Neural cell (in vitro differentiated cells): ENCODE data around the gene KLHDC8B. TPM values are rescaled to one million over a fixed set of nuclear protein-coding genes. Genes with fewer than 3 reads are reported as not detected.

ENCODE experiments used
- H2AFZ ChIP-seq: fragments of 200-600, 300-800 bp; sonication (generic), shearing (Covaris generic); 2 replicates; pipeline ENCODE4 v1.6.0; 2014; ENCODE audit warnings: low read depth, mild to moderate bottlenecking, antibody characterized with exemption, low read length, moderate library complexity
- H3F3A ChIP-seq: fragments of 200-600 bp; shearing (Covaris generic); 2 replicates; pipeline ENCODE4 v1.6.1; 2016; ENCODE audit warnings: mild to moderate bottlenecking, moderate library complexity, mixed read lengths, antibody characterized with exemption, low read length; ENCODE audit not compliant: insufficient read depth, poor library complexity, severe bottlenecking
- H3K27ac ChIP-seq: fragments of 200-600, 300-800 bp; sonication (generic), shearing (Covaris generic); 2 replicates; pipeline ENCODE4 v1.5.1; 2014; ENCODE audit warnings: mild to moderate bottlenecking, low read length, moderate library complexity
- H3K27me3 ChIP-seq: fragments of 300-800, 200-600 bp; sonication (generic), shearing (Covaris generic); 2 replicates; pipeline ENCODE4 v1.6.0; 2014; ENCODE audit warnings: mild to moderate bottlenecking, low read depth, low read length, moderate library complexity; ENCODE audit not compliant: insufficient read depth
- H3K36me3 ChIP-seq: fragments of 300-800, 200-600 bp; sonication (generic), shearing (Covaris generic); 2 replicates; pipeline ENCODE4 v1.5.1; 2014; ENCODE audit warnings: mild to moderate bottlenecking, antibody characterized with exemption, low read length, moderate library complexity; ENCODE audit not compliant: insufficient read depth
- H3K4me2 ChIP-seq: fragments of 300-800, 200-600 bp; sonication (generic), shearing (Covaris generic); 2 replicates; pipeline ENCODE4 v1.6.0; 2014; ENCODE audit warnings: mild to moderate bottlenecking, low read length
- H3K4me3 ChIP-seq: fragments of 300-800, 200-600 bp; sonication (generic), shearing (Covaris generic); 2 replicates; pipeline ENCODE4 v1.5.1; 2014; ENCODE audit warnings: mild to moderate bottlenecking, low read length, moderate library complexity
- H3K79me2 ChIP-seq: fragments of 200-600 bp; shearing (Covaris generic); replicated peaks from 2 replicates; pipeline ENCODE4 v1.6.0; 2014; ENCODE audit warnings: mild to moderate bottlenecking, low read length, moderate library complexity; ENCODE audit not compliant: insufficient read depth
- H3K9ac ChIP-seq: fragments of 300-800, 200-600 bp; sonication (generic), shearing (Covaris generic); 2 replicates; pipeline ENCODE4 v1.6.1; 2016; ENCODE audit warnings: mild to moderate bottlenecking, low read length, mixed read lengths
- H3K9me2 ChIP-seq: fragments of 200-600 bp; shearing (Covaris generic); 2 replicates; pipeline ENCODE4 v1.6.1; 2016; ENCODE audit warnings: mild to moderate bottlenecking, low read length, mixed read lengths; ENCODE audit not compliant: insufficient read depth
- H3K9me3 ChIP-seq: fragments of 200-600, 300-800 bp; sonication (generic), shearing (Covaris generic); 2 replicates; pipeline ENCODE4 v1.6.1; 2016; ENCODE audit warnings: mild to moderate bottlenecking, mixed run types, low read length, moderate library complexity, mixed read lengths
- H4K20me1 ChIP-seq: fragments of 200-600 bp; shearing (Covaris generic); 2 replicates; pipeline ENCODE4 v1.6.1; 2016; ENCODE audit warnings: mild to moderate bottlenecking, mixed run types; ENCODE audit not compliant: insufficient read depth
- EP300 ChIP-seq: fragments of 450-650 bp; conservative IDR thresholded peaks from 2 replicates; pipeline ENCODE4 v1.6.1; 2014; ENCODE audit warnings: antibody characterized with exemption, mild to moderate bottlenecking, moderate library complexity; ENCODE audit not compliant: poor library complexity, severe bottlenecking
- EZH2 ChIP-seq: fragments of 200-600, 300-800 bp; shearing (Covaris generic), sonication (generic); IDR thresholded peaks from 2 replicates; pipeline ENCODE4 v1.6.1; 2014; ENCODE audit warnings: antibody characterized with exemption, low read length, borderline replicate concordance, mild to moderate bottlenecking; ENCODE audit not compliant: insufficient read depth, poor library complexity, severe bottlenecking
- MXI1 ChIP-seq: fragments of 450-650 bp; conservative IDR thresholded peaks from 2 replicates; pipeline ENCODE4 v1.6.1; 2014; ENCODE audit warnings: antibody characterized with exemption, mild to moderate bottlenecking; ENCODE audit not compliant: poor library complexity, severe bottlenecking
- POLR2AphosphoS5 ChIP-seq: IDR thresholded peaks from 2 replicates; pipeline ENCODE4 v1.6.1; 2012
- RAD21 ChIP-seq: fragments of 450-650 bp; conservative IDR thresholded peaks from 2 replicates; pipeline ENCODE4 v1.6.1; 2014; ENCODE audit warnings: antibody characterized with exemption, mild to moderate bottlenecking, moderate library complexity
- SMC3 ChIP-seq: fragments of 450-650 bp; conservative IDR thresholded peaks from 2 replicates; pipeline ENCODE4 v1.6.1; 2014; ENCODE audit warnings: antibody characterized with exemption, mild to moderate bottlenecking, moderate library complexity; ENCODE audit not compliant: poor library complexity
- TAF1 ChIP-seq: IDR thresholded peaks from 2 replicates; pipeline ENCODE4 v1.6.1; 2012; ENCODE audit warnings: low read depth
- polyA plus RNA-seq: library from polyadenylated mRNA; depleted of rRNA; stranded (reverse); fragments of >200 nt; gene quantifications from 2 replicates; pipeline ENCODE4 v1.2.3, GENCODE V29; 2014
- TF ChIP-seq, protein P1 (sequence below): IDR thresholded peaks from 2 replicates; pipeline ENCODE4 v1.6.1; 2012; ENCODE audit warnings: borderline replicate concordance
- TF ChIP-seq, protein P2 (sequence below): fragments of 450-650 bp; IDR thresholded peaks from 2 replicates; pipeline ENCODE4 v1.5.1; 2014; ENCODE audit warnings: antibody characterized with exemption, mild to moderate bottlenecking, moderate library complexity; ENCODE audit not compliant: poor library complexity, severe bottlenecking

KLHDC8B gene
- polyA plus RNA-seq, 1 donor from 2014 or later = 65.1 TPM

DNA sequence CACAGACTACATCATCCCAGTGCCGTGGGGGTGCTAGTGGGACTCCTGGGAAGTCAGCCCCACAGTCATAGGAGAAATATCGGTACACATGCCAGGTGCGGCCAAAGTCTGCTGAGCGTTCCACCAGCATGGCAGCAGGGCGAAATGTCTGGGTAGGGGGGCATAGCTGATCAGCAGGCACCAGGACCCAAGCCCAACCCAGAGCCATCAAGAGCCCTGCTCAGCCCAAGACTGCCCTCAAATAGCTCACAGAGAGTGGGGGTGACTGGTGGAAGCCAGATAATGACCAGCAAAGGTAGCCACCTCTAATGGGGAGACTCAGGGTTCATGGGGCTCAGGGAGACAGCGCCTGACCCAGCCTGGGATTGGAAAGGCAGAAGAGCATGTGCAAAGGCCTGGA is 39.8 kb upstream of the KLHDC8B start:
- H3K9ac ChIP-seq = no peak overlapping the region

DNA sequence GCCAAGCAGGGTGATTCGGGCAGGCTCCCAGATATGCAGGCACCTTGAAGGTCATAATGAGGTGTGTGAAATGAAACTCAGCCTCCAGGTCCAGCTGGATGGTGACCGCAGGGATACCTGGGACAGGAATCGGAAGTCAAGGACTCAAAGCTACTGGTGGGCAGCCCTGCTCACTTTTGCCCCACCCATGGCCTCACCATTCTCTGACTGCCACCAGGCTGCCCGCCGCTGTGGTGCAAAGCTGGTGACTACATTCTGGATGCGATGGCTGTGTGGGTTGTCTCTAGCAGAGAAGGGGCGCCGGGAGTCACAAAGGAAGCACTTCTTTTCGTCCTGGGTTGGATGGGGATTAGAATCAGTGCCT is 39.3 kb upstream of the KLHDC8B start:
- Histone ChIP-seq H2AFZ (no peak overlapping the region), H3K79me2 (no peaks in the 10 kb centered on the region), H3K27ac (no peak overlapping the region)

More for the DNA sequence above, 39.8 kb upstream of the KLHDC8B start:
- no peaks in the 10 kb centered on the region for H3K27me3 ChIP-seq
- no peak overlapping the region for H3K4me2 ChIP-seq
- no peaks in the 10 kb centered on the region for H3F3A ChIP-seq
- H2AFZ ChIP-seq = no peak overlapping the region
- no peak overlapping the region for H3K4me3 ChIP-seq
- H3K36me3 ChIP-seq = no peaks in the 10 kb centered on the region
- no peaks in the 10 kb centered on the region for H3K9me3 ChIP-seq
- H3K79me2 ChIP-seq = no peaks in the 10 kb centered on the region
- TF ChIP-seq MXI1 = no peak
- no peak for TF ChIP-seq RAD21
- no peak for TF ChIP-seq POLR2AphosphoS5
- no peak for TF ChIP-seq EZH2
- TF ChIP-seq, protein P1, sequence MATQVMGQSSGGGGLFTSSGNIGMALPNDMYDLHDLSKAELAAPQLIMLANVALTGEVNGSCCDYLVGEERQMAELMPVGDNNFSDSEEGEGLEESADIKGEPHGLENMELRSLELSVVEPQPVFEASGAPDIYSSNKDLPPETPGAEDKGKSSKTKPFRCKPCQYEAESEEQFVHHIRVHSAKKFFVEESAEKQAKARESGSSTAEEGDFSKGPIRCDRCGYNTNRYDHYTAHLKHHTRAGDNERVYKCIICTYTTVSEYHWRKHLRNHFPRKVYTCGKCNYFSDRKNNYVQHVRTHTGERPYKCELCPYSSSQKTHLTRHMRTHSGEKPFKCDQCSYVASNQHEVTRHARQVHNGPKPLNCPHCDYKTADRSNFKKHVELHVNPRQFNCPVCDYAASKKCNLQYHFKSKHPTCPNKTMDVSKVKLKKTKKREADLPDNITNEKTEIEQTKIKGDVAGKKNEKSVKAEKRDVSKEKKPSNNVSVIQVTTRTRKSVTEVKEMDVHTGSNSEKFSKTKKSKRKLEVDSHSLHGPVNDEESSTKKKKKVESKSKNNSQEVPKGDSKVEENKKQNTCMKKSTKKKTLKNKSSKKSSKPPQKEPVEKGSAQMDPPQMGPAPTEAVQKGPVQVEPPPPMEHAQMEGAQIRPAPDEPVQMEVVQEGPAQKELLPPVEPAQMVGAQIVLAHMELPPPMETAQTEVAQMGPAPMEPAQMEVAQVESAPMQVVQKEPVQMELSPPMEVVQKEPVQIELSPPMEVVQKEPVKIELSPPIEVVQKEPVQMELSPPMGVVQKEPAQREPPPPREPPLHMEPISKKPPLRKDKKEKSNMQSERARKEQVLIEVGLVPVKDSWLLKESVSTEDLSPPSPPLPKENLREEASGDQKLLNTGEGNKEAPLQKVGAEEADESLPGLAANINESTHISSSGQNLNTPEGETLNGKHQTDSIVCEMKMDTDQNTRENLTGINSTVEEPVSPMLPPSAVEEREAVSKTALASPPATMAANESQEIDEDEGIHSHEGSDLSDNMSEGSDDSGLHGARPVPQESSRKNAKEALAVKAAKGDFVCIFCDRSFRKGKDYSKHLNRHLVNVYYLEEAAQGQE = no peak
- no peak for TF ChIP-seq SMC3
- no peaks in the 10 kb centered on the region for H3K9me2 ChIP-seq
- H4K20me1 ChIP-seq = no peaks in the 10 kb centered on the region
- no peak overlapping the region for H3K27ac ChIP-seq

DNA sequence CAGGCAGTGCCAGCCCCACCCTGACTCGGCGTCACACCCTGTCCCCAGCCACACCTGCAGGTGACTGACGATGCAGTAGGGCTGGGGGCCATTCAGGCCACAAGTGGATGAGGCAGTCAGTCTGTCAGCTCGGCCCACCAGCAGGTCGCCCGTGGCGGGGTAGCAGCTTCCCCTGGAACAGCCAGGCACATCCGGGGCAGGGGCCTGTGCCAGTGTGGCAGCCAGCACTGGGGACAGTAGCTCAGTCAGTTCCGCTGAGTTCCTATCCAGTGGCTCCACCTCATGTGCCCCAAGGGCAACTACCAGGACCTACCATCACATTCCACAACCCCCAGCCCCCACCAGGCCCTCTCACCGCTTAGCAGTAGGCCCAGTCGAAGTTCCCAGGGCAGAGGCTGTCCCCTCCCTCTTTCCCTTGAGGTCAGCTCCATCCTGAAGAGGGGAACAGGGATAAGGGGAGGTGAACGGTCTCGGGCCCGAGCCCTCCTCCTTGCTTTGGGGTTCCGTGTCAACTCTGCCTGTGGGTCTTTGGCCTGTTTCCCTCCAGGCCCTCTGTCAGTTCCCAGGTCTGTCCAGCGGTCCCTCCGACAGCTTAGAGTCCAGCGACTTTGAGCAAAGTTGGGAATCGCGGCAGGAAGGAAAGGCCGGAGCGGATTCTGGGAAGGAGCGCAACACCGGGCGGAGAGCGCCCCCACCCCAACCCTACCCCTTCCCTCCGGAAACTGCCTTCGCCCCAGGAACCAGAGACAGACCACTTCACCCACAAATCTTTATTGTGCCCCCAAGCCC is 38.8 kb upstream of the KLHDC8B start, which contains the start of gene LAMB2:
Gene LAMB2, minus strand, starts transcription at position 614 of the 789 bp plus-strand sequence. Its CDS starts 183 bp downstream, at position 431.
- Histone ChIP-seq H3K9ac (peak within 1 kb of the TSS; percentile 65), H3K9me2 (no peaks in the 10 kb centered on the region), H3K27me3 (no peaks in the 10 kb centered on the region), H3K27ac (peak within 1 kb of the TSS; percentile 18), H3K36me3 (no peaks in the 10 kb centered on the region), H4K20me1 (no peaks in the 10 kb centered on the region), H3K79me2 (no peaks in the 10 kb centered on the region), H3K4me3 (peak within 1 kb of the TSS; percentile 68), H3K4me2 (peak within 1 kb of the TSS; percentile 70), H3K9me3 (no peaks in the 10 kb centered on the region), H3F3A (no peaks in the 10 kb centered on the region), H2AFZ (peak within 1 kb of the TSS; percentile 57)
- TF ChIP-seq RAD21 (no peak), EP300 (no peak), TAF1 (no peak), POLR2AphosphoS5 (no peak), MXI1 (no peak), EZH2 (no peak), SMC3 (no peak)
- TF ChIP-seq, protein P1 = no peak
- TF ChIP-seq, protein P2, sequence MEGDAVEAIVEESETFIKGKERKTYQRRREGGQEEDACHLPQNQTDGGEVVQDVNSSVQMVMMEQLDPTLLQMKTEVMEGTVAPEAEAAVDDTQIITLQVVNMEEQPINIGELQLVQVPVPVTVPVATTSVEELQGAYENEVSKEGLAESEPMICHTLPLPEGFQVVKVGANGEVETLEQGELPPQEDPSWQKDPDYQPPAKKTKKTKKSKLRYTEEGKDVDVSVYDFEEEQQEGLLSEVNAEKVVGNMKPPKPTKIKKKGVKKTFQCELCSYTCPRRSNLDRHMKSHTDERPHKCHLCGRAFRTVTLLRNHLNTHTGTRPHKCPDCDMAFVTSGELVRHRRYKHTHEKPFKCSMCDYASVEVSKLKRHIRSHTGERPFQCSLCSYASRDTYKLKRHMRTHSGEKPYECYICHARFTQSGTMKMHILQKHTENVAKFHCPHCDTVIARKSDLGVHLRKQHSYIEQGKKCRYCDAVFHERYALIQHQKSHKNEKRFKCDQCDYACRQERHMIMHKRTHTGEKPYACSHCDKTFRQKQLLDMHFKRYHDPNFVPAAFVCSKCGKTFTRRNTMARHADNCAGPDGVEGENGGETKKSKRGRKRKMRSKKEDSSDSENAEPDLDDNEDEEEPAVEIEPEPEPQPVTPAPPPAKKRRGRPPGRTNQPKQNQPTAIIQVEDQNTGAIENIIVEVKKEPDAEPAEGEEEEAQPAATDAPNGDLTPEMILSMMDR = no peak

More for the DNA sequence above, 39.3 kb upstream of the KLHDC8B start:
- Histone ChIP-seq H3K9me3 (no peaks in the 10 kb centered on the region), H3K4me2 (no peak overlapping the region), H3K4me3 (no peak overlapping the region), H3K27me3 (no peaks in the 10 kb centered on the region), H4K20me1 (no peaks in the 10 kb centered on the region), H3K9ac (no peak overlapping the region), H3K9me2 (no peaks in the 10 kb centered on the region), H3F3A (no peaks in the 10 kb centered on the region), H3K36me3 (no peaks in the 10 kb centered on the region)
- TF ChIP-seq TAF1 (no peak), EP300 (no peak), POLR2AphosphoS5 (no peak), MXI1 (no peak)
